SK-N-SH (cell line): ENCODE results near the gene HHAT.

Experiments used
- TF ChIP-seq, protein P1 (sequence below): fragments of 150-350 bp; IDR thresholded peaks from 2 replicates; pipeline ENCODE4 v1.6.1; 2017; ENCODE audit warnings: antibody characterized with exemption, low read length, low read depth, borderline replicate concordance
- TF ChIP-seq, protein P2 (sequence below): IDR thresholded peaks from 2 replicates; pipeline ENCODE4 v1.4.0; 2012; ENCODE audit warnings: low read depth, borderline replicate concordance

DNA sequence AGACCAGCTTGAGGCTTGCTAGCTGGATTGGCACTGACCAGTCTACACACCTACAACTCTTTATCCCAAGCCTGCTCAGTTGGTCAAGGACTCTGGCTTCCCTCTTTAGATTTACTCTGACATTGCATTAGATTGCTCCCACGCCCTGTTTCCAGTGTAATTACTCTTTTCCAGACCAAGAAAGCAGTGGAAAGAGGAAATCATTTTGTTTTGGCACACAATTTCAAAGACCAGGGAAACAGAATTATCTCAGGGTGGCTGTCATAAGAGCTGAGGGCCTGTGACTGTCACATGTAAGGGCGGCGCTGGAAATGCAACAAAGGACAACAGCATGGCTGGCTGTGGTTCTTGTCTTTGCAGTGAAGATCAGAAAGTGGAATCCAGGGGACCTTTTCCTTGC is 302.7 kb downstream of the HHAT start:
- TF ChIP-seq, protein P1, sequence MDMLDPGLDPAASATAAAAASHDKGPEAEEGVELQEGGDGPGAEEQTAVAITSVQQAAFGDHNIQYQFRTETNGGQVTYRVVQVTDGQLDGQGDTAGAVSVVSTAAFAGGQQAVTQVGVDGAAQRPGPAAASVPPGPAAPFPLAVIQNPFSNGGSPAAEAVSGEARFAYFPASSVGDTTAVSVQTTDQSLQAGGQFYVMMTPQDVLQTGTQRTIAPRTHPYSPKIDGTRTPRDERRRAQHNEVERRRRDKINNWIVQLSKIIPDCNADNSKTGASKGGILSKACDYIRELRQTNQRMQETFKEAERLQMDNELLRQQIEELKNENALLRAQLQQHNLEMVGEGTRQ = no peak
- TF ChIP-seq, protein P2, sequence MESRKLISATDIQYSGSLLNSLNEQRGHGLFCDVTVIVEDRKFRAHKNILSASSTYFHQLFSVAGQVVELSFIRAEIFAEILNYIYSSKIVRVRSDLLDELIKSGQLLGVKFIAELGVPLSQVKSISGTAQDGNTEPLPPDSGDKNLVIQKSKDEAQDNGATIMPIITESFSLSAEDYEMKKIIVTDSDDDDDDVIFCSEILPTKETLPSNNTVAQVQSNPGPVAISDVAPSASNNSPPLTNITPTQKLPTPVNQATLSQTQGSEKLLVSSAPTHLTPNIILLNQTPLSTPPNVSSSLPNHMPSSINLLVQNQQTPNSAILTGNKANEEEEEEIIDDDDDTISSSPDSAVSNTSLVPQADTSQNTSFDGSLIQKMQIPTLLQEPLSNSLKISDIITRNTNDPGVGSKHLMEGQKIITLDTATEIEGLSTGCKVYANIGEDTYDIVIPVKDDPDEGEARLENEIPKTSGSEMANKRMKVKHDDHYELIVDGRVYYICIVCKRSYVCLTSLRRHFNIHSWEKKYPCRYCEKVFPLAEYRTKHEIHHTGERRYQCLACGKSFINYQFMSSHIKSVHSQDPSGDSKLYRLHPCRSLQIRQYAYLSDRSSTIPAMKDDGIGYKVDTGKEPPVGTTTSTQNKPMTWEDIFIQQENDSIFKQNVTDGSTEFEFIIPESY = no peak
